ENCODE measurements around the gene EGF. TPM values are rescaled to one million over a fixed set of nuclear protein-coding genes. Genes with fewer than 3 reads are reported as not detected.

The EGF gene
- total RNA-seq, 4 donors from 2014 or later, result 0.80 to 14.1 (median 5.2) TPM

DNA sequence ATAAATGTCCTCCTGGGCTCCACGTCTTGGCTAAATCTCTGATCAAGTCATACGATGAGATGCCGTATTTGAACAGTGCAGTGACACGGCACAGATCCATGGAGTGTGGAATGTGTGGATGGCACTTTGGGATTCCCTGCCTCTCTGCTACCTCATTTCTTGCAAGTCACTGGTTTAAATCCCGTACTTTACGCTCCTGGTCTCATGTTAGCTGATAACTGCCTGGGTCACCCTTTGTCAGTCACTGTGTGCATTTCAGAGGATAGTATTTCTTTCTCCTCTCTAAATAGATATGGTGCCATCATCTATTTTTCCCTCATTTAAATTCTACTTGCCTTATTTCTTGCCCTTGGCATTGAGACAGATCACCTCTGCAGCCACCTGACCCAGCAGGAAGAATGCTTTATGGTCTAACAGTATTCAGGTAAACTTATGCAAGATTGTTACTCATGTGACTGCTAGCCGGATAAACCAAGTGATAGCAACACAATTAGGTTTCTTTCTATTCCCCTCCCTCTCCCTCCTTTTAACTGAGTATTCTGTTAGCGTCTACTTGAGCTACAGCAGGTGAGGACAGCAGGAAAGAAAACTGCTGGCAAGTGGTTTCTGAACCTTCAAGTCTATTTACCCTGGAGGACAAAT is 2.8 kb downstream of the EGF start:
- Histone ChIP-seq H3K27me3 (no peaks in the 10 kb centered on the region), H3K27ac (no peak overlapping the region), H3K4me3 (no peak overlapping the region)

GRCh38 chr4:109916027-109916409 is 3.3 kb downstream of the EGF start:
- no peaks in the 10 kb centered on the region for H3K36me3 ChIP-seq
- peaks cover 0 to 4% (median 0%) of the 10 kb centered on the region in 4 donors for H3K4me1 ChIP-seq
- no peak overlapping the region for H3K27ac ChIP-seq
- H3K27me3 ChIP-seq, result no peaks in the 10 kb centered on the region
- no peak overlapping the region for H3K4me3 ChIP-seq
- TF ChIP-seq POLR2A (IDR thresholded peaks at IDR 0.05), result no peak
- no peak for TF ChIP-seq CTCF (IDR thresholded peaks at IDR 0.05)
- no peaks in the 10 kb centered on the region for H3K9me3 ChIP-seq
- DNase-seq, result no peak

More for the DNA sequence above, 2.8 kb downstream of the EGF start:
- Histone ChIP-seq H3K36me3 (no peaks in the 10 kb centered on the region), H3K9me3 (no peaks in the 10 kb centered on the region), H3K4me1 (peaks cover 0 to 4% (median 0%) of the 10 kb centered on the region in 4 donors)
- TF ChIP-seq POLR2A (IDR thresholded peaks at IDR 0.05) (no peak), CTCF (IDR thresholded peaks at IDR 0.05) (no peak)
- no peak for DNase-seq

- no peaks in the 10 kb centered on the region for H3K27me3 ChIP-seq
- H3K9me3 ChIP-seq, result no peaks in the 10 kb centered on the region
- no peak overlapping the region for H3K27ac ChIP-seq
- no peak for DNase-seq
- H3K4me1 ChIP-seq, result no peaks in the 10 kb centered on the region
- H3K4me3 ChIP-seq, result no peak overlapping the region
- H3K36me3 ChIP-seq, result no peaks in the 10 kb centered on the region
- no peak for TF ChIP-seq CTCF (IDR thresholded peaks at IDR 0.05)
- no peak for TF ChIP-seq POLR2A (IDR thresholded peaks at IDR 0.05)
Measured at GRCh38 chr4:109921384-109921808, 8.7 kb downstream of the EGF start.

- TF ChIP-seq CTCF (IDR thresholded peaks at IDR 0.05) (no peak), POLR2A (IDR thresholded peaks at IDR 0.05) (no peak)
- no peak overlapping the region for H3K4me3 ChIP-seq
- no peaks in the 10 kb centered on the region for H3K36me3 ChIP-seq
- no peak overlapping the region for H3K27ac ChIP-seq
- H3K9me3 ChIP-seq, result no peaks in the 10 kb centered on the region
- no peaks in the 10 kb centered on the region for H3K4me1 ChIP-seq
- no peaks in the 10 kb centered on the region for H3K27me3 ChIP-seq
- DNase-seq, result no peak
Measured at GRCh38 chr4:109925396-109925795, 12.7 kb downstream of the EGF start.

DNA sequence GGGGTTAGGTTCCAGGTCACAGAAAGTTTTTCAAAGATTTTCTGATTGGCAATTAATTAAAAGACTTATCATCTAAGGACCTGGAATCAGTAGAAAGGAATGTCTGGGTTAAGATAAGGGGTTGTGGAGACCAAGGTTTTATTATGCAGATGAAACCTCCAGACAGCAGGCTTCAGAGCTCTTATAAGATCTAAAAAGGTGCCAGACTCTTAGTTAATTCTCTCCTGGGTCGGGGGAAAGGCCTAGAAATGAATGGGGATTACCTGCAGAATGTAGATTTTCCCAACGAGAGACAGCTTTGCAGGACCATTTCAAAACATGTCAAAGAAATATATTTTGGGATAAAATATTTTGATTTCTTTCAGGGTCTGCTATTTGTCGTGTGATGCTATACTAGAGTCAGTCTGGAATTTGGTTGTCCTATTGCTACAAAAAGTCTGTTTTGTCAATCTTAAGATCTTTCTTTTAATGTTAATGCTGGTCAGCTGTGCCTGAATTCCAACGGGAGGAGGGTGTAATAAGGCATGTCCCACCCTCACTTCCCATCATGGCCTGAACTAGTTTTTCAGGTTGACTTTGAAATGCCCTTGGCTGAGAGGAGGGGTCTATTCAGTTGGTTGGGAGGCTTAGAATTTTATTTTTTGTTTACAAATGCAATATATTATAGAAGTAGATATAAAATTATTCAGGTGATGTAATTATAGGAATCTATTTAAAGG is 15.8 kb downstream of the EGF start:
- no peaks in the 10 kb centered on the region for H3K4me1 ChIP-seq
- no peak overlapping the region for H3K27ac ChIP-seq
- H3K27me3 ChIP-seq, result no peaks in the 10 kb centered on the region

More for the DNA sequence above, 15.8 kb downstream of the EGF start:
- Histone ChIP-seq H3K4me3 (no peak overlapping the region), H3K9me3 (no peaks in the 10 kb centered on the region), H3K36me3 (no peaks in the 10 kb centered on the region)
- TF ChIP-seq POLR2A (IDR thresholded peaks at IDR 0.05) (no peak), CTCF (IDR thresholded peaks at IDR 0.05) (no peak)
- no peak for DNase-seq
